Activated naive CD8-positive, alpha-beta T cell treated with anti-CD3 and anti-CD28 coated beads for 36 hours (primary cell): Measurements from ENCODE around the gene TPP1. TPM values are rescaled to one million over a fixed set of nuclear protein-coding genes. Genes with fewer than 3 reads are reported as not detected.
A peak's percentile ranks its signal among the peaks of the same experiment; 100 is the strongest.

ENCODE experiments used
- DNase-seq: peaks from one replicate; pipeline ENCODE4 v3.0.0; 2021
- H3K27ac Mint-ChIP-seq: one replicate; pipeline ENCODE4 v1.8.0; 2022; ENCODE audit warnings: mild to moderate bottlenecking, moderate library complexity, mixed read lengths
- H3K27me3 Mint-ChIP-seq: one replicate; pipeline ENCODE4 v1.8.0; 2022; ENCODE audit warnings: mild to moderate bottlenecking, mixed read lengths
- H3K36me3 Mint-ChIP-seq: one replicate; pipeline ENCODE4 v1.8.0; 2021; ENCODE audit warnings: mild to moderate bottlenecking, mixed read lengths
- H3K4me1 Mint-ChIP-seq: one replicate; pipeline ENCODE4 v1.8.0; 2021; ENCODE audit warnings: mixed read lengths
- H3K4me3 Mint-ChIP-seq: one replicate; pipeline ENCODE4 v1.8.0; 2022; ENCODE audit warnings: mild to moderate bottlenecking, moderate library complexity, mixed read lengths
- H3K9me3 Mint-ChIP-seq: one replicate; pipeline ENCODE4 v1.8.0; 2022; ENCODE audit warnings: mixed read lengths
- total RNA-seq, 2 experiments: library from RNA; stranded (reverse); gene quantifications; one replicate each; pipeline ENCODE4 v1.2.3, GENCODE V29; 2021

The TPP1 gene
- total RNA-seq, 2 experiments from 2014 or later = 30.7 to 33.7 TPM

GRCh38 chr11:6625832-6626420 is 6.7 kb upstream of the TPP1 start:
- Mint-ChIP-seq H3K4me3 (no peak overlapping the region), H3K9me3 (no peaks in the 10 kb centered on the region), H3K27me3 (no peaks in the 10 kb centered on the region), H3K27ac (no peak overlapping the region), H3K4me1 (peaks cover 15% of the 10 kb centered on the region), H3K36me3 (no peaks in the 10 kb centered on the region)
- DNase-seq = no peak

GRCh38 chr11:6625156-6625831 is 6.1 kb upstream of the TPP1 start:
- H3K27me3 Mint-ChIP-seq = no peaks in the 10 kb centered on the region
- H3K9me3 Mint-ChIP-seq = no peaks in the 10 kb centered on the region
- DNase-seq = no peak
- H3K4me1 Mint-ChIP-seq = peaks cover 15% of the 10 kb centered on the region
- no peak overlapping the region for H3K27ac Mint-ChIP-seq
- no peak overlapping the region for H3K4me3 Mint-ChIP-seq
- H3K36me3 Mint-ChIP-seq = no peaks in the 10 kb centered on the region

DNA sequence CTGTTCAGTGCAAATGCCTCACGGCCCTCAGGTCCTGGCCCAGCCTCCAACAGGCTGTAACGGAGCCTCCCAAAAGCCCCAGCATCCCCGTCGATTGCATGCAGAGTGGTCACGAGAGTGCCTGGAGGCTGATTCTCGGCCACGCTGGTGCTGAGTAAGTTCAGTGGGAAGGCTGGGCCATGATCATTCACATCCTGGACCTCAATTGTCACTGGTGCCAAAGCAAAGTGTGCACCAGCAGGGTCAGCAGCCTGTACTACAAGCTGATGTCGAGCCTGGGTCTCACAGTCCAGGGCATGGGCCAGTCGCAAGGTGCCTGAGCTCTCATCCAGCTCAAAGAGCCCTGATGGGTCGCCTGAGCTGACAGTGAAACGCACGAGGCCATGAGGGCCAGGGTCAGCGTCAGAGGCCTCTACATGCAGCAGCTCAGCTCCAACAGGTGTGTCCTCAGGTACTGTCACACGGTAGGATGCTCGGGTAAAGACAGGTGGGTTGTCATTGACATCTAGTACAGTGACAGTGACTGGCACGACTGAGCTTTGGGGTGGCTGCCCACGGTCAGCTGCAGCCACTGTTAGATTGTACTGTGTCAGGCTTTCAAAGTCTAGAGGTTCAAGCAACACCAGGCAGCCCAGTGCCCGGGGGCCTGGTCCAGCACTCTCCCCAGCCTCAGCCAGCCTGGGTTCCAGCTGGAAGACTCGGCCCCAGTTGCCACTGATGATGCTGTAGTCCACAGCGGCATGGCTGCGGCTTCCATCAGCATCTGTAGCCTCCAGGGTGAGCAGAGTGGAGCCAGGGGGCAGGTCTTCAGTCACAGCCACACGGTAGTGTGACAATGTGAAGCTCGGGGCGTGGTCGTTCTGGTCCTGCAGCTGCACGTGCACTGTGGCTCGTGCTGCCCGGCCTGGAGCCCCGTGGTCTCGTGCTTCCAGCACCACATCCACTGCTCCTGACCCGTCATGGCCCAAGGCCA is 4.5 kb upstream of the TPP1 start:
- no peak overlapping the region for H3K4me3 Mint-ChIP-seq
- DNase-seq = no peak
- H3K27ac Mint-ChIP-seq = no peak overlapping the region
- H3K9me3 Mint-ChIP-seq = no peaks in the 10 kb centered on the region
- no peaks in the 10 kb centered on the region for H3K36me3 Mint-ChIP-seq
- peaks cover 15% of the 10 kb centered on the region for H3K4me1 Mint-ChIP-seq
- H3K27me3 Mint-ChIP-seq = no peaks in the 10 kb centered on the region

DNA sequence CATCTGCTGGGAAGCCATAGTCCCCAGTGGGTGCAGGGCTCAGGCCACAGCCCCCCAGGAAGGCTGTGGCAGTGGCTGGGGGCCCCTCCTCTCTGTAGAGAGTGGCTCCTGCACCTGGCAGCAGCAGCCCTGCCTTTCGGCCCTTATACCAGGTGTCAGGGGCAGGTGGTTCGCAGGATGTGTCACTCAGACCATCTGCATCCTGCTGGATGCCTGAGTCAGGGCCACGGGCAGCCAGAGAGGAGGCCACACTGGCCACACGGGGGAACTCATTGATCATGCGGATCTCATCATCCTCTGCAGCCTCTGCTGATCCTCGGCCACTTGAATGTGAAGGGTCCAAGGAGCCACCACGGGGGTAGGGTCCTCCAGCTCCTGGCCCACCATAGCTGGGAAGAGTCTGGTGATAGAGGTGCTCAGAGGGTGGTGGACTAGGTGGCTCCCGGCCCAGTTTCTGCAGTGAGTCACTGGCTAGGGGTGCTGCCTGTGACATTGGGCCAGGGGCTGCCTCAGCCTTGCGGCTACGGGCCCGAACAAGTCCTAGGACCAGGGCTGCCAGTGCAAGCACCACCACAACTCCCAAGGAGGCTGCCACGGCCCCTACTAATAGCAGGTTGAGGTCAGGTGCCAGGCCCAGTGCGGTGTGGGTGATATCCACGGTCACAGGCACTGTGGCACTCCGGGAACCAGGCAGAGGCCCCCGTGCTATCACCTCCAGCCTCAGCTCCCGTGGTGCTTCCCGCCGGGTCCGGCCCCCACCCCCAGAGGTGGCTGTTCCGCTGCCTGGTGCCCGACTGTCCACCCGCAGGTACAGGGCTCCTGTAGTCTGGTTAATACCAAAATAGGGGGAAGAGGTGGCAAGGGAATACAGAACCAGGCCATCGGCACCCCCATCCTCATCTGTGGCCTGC is 3.3 kb upstream of the TPP1 start:
- Mint-ChIP-seq H3K27me3 (no peaks in the 10 kb centered on the region), H3K27ac (no peak overlapping the region), H3K4me1 (peaks cover 9% of the 10 kb centered on the region), H3K36me3 (no peaks in the 10 kb centered on the region), H3K4me3 (no peak overlapping the region), H3K9me3 (no peaks in the 10 kb centered on the region)
- DNase-seq = no peak

- H3K9me3 Mint-ChIP-seq = no peaks in the 10 kb centered on the region
- no peaks in the 10 kb centered on the region for H3K27me3 Mint-ChIP-seq
- DNase-seq = no peak
- H3K4me1 Mint-ChIP-seq = peaks cover 6% of the 10 kb centered on the region
- H3K36me3 Mint-ChIP-seq = no peaks in the 10 kb centered on the region
- H3K27ac Mint-ChIP-seq = no peak overlapping the region
- no peak overlapping the region for H3K4me3 Mint-ChIP-seq
Measured at GRCh38 chr11:6621711-6622211, 2.5 kb upstream of the TPP1 start.

GRCh38 chr11:6620636-6621035 is 1.4 kb upstream of the TPP1 start:
- peaks cover 4% of the 10 kb centered on the region for H3K4me1 Mint-ChIP-seq
- DNase-seq = no peak
- no peak overlapping the region for H3K4me3 Mint-ChIP-seq
- no peaks in the 10 kb centered on the region for H3K9me3 Mint-ChIP-seq
- H3K27me3 Mint-ChIP-seq = no peaks in the 10 kb centered on the region
- peaks cover 4% of the 10 kb centered on the region for H3K36me3 Mint-ChIP-seq
- no peak overlapping the region for H3K27ac Mint-ChIP-seq

DNA sequence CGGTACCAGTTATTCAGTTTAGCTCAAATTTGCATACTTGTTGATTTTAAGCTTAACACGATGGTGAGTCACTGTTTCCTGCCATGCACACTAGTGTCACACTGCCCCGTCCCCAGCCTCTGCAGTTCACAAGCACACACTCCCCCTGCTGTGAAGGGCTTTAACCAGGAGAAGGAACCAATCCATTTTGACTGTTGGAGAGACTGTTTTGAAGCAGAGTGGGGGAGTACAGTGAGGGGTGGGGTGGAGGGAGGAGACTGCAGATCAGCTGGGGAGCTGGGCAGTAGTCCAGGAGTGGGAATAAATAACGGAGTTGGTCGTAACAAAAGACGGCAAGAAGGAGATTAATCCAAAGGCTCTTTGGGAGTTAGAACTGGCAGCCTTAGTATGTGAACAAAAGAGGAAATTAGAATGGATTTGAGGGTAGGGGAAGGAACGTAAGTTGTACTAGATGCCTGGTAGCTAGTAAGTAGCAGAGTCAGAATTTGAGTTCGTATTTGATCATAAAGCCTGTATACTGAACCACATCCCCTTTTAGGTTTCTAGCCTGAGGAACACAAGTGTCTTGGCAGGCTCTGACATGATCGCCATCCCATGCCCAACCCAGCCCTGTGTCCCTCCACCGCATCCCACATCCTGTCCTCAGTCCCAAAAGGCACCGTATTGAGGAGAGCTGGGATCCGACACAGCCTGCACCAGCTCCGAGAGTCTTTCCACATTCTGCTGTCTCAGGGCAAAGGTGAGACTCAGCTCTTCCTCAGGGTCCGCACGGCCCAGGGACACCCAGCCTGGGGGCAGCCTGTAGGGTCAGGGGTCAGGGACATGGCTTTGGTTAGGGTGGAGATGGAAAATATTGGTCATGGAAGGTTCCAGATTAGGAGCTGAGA is 862 bp downstream of the TPP1 start:
- no peaks in the 10 kb centered on the region for H3K27me3 Mint-ChIP-seq
- DNase-seq = peak; percentile 57
- H3K36me3 Mint-ChIP-seq = peaks cover 8% of the 10 kb centered on the region
- H3K4me1 Mint-ChIP-seq = peaks cover 4% of the 10 kb centered on the region
- H3K9me3 Mint-ChIP-seq = no peaks in the 10 kb centered on the region
- no peak overlapping the region for H3K27ac Mint-ChIP-seq
- no peak overlapping the region for H3K4me3 Mint-ChIP-seq

DNA sequence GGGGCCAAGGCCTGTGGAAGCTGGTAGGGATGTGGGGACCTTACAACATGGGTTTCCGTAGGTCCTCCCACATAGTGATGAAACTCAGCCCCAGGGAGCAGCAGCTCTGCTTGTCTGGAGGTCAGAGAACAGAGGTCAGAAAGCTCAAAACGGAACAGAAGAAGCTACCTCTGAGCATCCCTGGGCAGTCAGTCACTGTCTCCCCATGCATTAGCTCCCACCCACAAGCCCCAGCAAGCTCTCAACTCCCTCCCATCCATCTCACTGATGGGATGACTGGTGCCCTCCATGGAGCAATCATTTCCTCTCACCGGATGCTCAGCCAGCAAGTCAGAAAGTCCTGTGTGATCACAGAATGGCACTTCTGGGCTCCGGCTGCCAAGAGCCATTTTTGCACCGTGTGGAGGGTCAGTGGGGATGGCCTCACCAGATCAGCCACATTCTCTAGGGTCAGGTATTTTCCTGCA is 1.9 kb downstream of the TPP1 start:
- H3K36me3 Mint-ChIP-seq = peaks cover 8% of the 10 kb centered on the region
- no peak for DNase-seq
- H3K4me1 Mint-ChIP-seq = peaks cover 4% of the 10 kb centered on the region
- H3K9me3 Mint-ChIP-seq = no peaks in the 10 kb centered on the region
- no peak overlapping the region for H3K27ac Mint-ChIP-seq
- H3K4me3 Mint-ChIP-seq = no peak overlapping the region
- no peaks in the 10 kb centered on the region for H3K27me3 Mint-ChIP-seq

GRCh38 chr11:6616596-6617250 is 2.5 kb downstream of the TPP1 start:
- H3K27me3 Mint-ChIP-seq = no peaks in the 10 kb centered on the region
- no peak overlapping the region for H3K27ac Mint-ChIP-seq
- no peak overlapping the region for H3K4me3 Mint-ChIP-seq
- no peaks in the 10 kb centered on the region for H3K9me3 Mint-ChIP-seq
- H3K4me1 Mint-ChIP-seq = peaks cover 4% of the 10 kb centered on the region
- no peak for DNase-seq
- H3K36me3 Mint-ChIP-seq = peaks cover 8% of the 10 kb centered on the region

DNA sequence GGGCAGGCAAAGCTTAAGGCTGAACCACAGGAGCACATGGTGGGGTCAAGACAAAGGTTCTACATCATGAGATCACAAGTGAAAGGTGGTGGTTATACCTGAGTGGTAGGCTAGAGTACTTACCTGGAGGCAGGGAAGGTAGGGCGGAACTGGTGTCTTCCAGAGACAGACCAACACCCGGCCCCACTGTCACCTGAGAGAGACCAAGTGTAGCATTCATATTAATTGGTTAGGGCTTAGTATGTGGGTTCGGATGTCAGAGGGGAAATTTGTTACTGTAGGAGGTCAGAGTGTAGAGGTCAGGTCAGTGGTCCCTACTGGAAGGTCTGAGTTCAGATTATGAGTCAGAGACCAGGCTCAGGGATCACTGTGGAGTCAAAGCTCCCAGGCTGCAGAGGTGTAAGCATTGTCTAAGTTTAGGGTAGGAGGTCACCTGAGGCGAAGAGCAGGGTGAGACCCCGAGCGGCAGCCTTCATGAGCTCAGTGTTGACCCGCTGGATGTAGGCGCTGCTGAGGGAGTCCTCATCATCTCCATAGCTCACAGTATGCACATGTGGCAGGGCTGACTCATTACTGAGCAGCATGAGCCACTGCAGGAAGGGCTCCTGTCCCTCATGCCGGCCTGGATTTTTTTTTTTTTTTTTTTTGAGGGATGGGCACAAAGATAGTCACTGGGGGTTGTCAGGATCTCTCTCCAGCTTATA is 3.2 kb downstream of the TPP1 start:
- H3K4me1 Mint-ChIP-seq = peaks cover 8% of the 10 kb centered on the region
- H3K9me3 Mint-ChIP-seq = no peaks in the 10 kb centered on the region
- DNase-seq = no peak
- H3K27me3 Mint-ChIP-seq = no peaks in the 10 kb centered on the region
- no peak overlapping the region for H3K4me3 Mint-ChIP-seq
- peaks cover 12% of the 10 kb centered on the region for H3K36me3 Mint-ChIP-seq
- H3K27ac Mint-ChIP-seq = no peak overlapping the region

DNA sequence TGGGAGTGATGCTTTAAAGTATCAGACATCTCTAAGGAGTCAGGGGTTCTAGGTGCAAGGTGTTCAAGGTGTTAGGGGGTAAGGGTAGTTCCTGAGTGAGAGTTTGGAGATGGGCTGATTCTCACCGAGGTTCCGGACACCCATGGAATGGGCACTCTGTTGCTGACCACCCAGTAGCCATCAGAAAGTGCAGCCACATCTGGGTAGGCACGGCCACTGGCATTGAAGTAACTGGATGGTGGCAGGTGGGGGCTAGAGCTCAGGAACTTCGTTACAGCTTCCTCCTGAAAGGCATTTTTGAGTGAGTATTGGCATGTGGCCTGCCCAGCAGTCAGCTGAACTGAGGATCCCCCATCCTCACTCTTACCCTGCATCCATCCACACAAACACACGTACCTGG is 4.2 kb downstream of the TPP1 start:
- no peak overlapping the region for H3K27ac Mint-ChIP-seq
- peaks cover 14% of the 10 kb centered on the region for H3K4me1 Mint-ChIP-seq
- no peak overlapping the region for H3K4me3 Mint-ChIP-seq
- no peaks in the 10 kb centered on the region for H3K9me3 Mint-ChIP-seq
- no peaks in the 10 kb centered on the region for H3K27me3 Mint-ChIP-seq
- H3K36me3 Mint-ChIP-seq = peaks cover 20% of the 10 kb centered on the region
- DNase-seq = no peak

- H3K27me3 Mint-ChIP-seq = no peaks in the 10 kb centered on the region
- no peak overlapping the region for H3K4me3 Mint-ChIP-seq
- peaks cover 26% of the 10 kb centered on the region for H3K36me3 Mint-ChIP-seq
- no peaks in the 10 kb centered on the region for H3K9me3 Mint-ChIP-seq
- peaks cover 14% of the 10 kb centered on the region for H3K4me1 Mint-ChIP-seq
- no peak for DNase-seq
- no peak overlapping the region for H3K27ac Mint-ChIP-seq
Measured at GRCh38 chr11:6614446-6614845, 4.8 kb downstream of the TPP1 start.

DNA sequence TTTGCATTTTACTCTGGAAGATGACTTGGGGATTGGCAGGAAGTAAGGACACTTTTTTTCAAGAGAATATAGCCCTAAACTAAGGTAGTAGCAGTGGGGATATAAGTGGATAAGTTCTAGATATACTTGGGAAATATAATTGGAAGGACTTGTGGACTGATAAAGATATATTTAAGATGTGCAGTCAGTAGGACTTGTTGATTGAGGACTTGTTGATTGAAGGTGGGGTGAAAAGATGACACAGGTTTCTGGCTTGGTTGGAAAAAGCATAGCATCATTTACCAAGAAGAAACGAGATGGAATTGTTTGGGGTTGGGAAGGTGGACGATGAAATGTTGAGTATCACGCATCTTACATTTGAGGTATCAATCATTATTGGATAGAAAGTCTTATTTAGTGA is 5.7 kb downstream of the TPP1 start:
- Mint-ChIP-seq H3K4me1 (peaks cover 20% of the 10 kb centered on the region), H3K9me3 (no peaks in the 10 kb centered on the region), H3K4me3 (no peak overlapping the region), H3K27ac (no peak overlapping the region), H3K27me3 (no peaks in the 10 kb centered on the region), H3K36me3 (peaks cover 33% of the 10 kb centered on the region)
- no peak for DNase-seq
